GM19025 (cell line): ENCODE results near the gene SLC51A.

ENCODE experiments used
- ATAC-seq: cut with Tn5 transposase; IDR thresholded peaks from one replicate; pipeline ENCODE4 v1.9.1; 2021; ENCODE audit warnings: mild to moderate bottlenecking, low read depth, moderate library complexity; ENCODE audit not compliant: unreplicated experiment

The SLC51A gene

DNA sequence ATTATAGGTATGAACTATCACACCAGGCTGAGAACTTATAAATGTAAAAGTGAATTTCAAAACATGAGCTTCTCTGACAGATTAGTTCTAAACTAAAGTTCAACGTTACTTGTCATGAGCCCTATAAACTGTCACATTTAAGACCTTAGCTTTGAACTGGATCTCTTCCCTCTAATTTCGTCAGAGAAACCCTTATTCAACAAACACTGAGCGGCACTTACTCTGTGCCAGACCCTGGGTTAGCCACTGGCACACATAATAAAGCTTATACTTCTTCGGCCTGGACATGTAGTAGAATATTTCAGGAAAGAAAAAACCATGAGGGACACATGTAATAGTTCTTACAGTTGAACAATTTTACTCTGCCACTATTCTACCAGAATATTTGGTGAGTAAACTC lies 65.6 kb downstream of the SLC51A start:
- no peak for ATAC-seq
